RWPE2 (cell line): Measurements from ENCODE around the gene FTO.

Experiments used
- ATAC-seq: fragments of 200-7000 bp; cut with Tn5 transposase; 3 replicates; pipeline ENCODE4 v1.9.1; 2021; ENCODE audit warnings: low read depth
- DNase-seq: peaks from one replicate; pipeline ENCODE4 v3.0.0-alpha.2; 2020; ENCODE audit warnings: low spot score
- H3K27ac ChIP-seq: fragments of 450-650 bp; 2 replicates; pipeline ENCODE4 v1.5.1; 2017; ENCODE audit warnings: mild to moderate bottlenecking; ENCODE audit not compliant: poor library complexity, severe bottlenecking
- H3K27me3 ChIP-seq: fragments of 250-450 bp; sonication (Bioruptor Pico); 2 replicates; pipeline ENCODE4 v1.5.1; 2021; ENCODE audit warnings: mild to moderate bottlenecking, moderate library complexity; ENCODE audit not compliant: insufficient read depth, poor library complexity, severe bottlenecking
- H3K36me3 ChIP-seq: fragments of 250-450 bp; sonication (Bioruptor Pico); 2 replicates; pipeline ENCODE4 v1.5.1; 2020; ENCODE audit warnings: low read depth, mild to moderate bottlenecking, moderate library complexity
- H3K4me1 ChIP-seq: fragments of 250-450 bp; sonication (Bioruptor Pico); 2 replicates; pipeline ENCODE4 v1.5.1; 2021; ENCODE audit warnings: mild to moderate bottlenecking, moderate library complexity; ENCODE audit not compliant: insufficient read depth, poor library complexity, severe bottlenecking
- H3K4me3 ChIP-seq: fragments of 250-450 bp; sonication (Bioruptor Pico); 2 replicates; pipeline ENCODE4 v1.5.1; 2021; ENCODE audit warnings: mild to moderate bottlenecking, moderate library complexity; ENCODE audit not compliant: severe bottlenecking
- H3K9me3 ChIP-seq: fragments of 250-450 bp; sonication (Bioruptor Pico); 2 replicates; pipeline ENCODE4 v1.5.1; 2021; ENCODE audit warnings: mild to moderate bottlenecking, moderate library complexity; ENCODE audit not compliant: severe bottlenecking
- TF ChIP-seq, protein P1 (sequence below): fragments of 450-650 bp; IDR thresholded peaks from one replicate; pipeline ENCODE4 v1.5.1; 2017; ENCODE audit warnings: mild to moderate bottlenecking, moderate library complexity; ENCODE audit not compliant: poor library complexity, severe bottlenecking

Gene FTO

DNA sequence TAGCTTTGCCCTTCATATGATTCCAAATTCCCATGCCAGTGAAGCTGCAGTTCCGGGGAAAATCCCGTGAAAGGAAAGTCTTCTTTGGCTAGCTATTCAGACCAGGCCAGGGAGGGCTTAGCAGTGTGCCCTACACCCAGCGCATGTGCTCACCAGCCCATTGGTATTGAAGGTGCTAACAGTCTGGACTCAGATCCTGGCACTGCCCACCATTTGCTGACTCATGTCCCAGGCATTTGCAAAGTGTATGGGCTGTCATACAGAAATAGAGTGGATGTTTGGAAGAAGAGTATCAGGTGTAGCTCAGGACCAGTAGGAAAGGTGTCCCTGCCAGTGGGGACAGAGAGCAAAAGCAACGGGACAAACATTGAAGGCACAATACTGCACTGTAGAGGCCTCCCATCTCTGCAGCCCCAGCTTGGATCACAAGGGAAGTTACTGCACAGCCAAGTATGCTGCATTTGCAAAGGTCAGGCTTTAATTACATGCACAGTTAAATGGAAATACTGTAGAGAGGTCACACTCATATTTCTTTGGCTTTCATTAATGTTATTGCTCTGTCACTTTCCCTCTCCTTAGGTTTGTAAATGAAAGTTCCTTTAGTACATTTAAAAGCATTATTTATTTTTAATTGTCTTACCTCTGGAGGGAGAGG, 362.6 kb downstream of the FTO start:
- H3K27me3 ChIP-seq, result no peaks in the 10 kb centered on the region
- no peak for DNase-seq
- H3K9me3 ChIP-seq, result no peaks in the 10 kb centered on the region
- ATAC-seq, result peak; percentile 97
- H3K36me3 ChIP-seq, result no peaks in the 10 kb centered on the region
- H3K27ac ChIP-seq, result no peak overlapping the region
- no peak overlapping the region for H3K4me3 ChIP-seq
- H3K4me1 ChIP-seq, result no peaks in the 10 kb centered on the region
- TF ChIP-seq, protein P1, sequence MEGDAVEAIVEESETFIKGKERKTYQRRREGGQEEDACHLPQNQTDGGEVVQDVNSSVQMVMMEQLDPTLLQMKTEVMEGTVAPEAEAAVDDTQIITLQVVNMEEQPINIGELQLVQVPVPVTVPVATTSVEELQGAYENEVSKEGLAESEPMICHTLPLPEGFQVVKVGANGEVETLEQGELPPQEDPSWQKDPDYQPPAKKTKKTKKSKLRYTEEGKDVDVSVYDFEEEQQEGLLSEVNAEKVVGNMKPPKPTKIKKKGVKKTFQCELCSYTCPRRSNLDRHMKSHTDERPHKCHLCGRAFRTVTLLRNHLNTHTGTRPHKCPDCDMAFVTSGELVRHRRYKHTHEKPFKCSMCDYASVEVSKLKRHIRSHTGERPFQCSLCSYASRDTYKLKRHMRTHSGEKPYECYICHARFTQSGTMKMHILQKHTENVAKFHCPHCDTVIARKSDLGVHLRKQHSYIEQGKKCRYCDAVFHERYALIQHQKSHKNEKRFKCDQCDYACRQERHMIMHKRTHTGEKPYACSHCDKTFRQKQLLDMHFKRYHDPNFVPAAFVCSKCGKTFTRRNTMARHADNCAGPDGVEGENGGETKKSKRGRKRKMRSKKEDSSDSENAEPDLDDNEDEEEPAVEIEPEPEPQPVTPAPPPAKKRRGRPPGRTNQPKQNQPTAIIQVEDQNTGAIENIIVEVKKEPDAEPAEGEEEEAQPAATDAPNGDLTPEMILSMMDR, result no peak

DNA sequence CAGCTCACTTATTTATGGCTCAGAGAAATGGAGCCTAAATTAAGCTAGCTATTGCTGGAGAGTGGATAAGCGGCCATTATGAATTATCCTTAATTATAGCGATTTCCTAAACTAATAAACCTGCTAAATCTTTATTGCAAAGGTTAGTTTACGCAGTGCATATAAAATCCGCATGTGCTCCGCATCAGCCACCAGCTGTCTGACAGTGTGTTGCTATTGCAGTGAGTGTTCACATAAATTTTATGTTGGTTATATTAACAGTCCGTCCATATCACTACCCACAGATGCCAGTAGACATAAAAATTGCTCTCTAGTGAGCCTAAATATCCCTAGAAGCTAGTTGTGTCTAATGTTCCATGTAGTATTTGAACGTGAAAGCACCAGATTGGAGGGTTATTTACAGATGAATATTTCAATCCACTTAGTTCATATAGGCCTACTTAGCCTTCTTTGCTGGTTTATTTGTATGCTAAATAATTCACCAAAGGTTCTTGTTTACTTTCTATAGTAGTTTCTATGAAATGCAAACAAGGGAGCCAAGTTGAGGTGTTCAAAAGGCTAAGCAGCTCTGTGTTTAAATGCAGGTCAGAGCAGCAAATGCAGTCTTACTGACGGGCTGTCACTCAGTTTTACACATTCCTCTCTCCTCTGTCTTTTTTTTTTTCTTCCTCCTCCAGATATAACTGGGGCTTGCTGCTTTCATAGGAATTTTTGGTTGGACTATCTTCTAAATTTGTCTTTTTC, 363.5 kb downstream of the FTO start:
- Histone ChIP-seq H3K9me3 (no peaks in the 10 kb centered on the region), H3K4me1 (no peaks in the 10 kb centered on the region), H3K36me3 (no peaks in the 10 kb centered on the region), H3K27ac (no peak overlapping the region), H3K4me3 (no peak overlapping the region), H3K27me3 (no peaks in the 10 kb centered on the region)
- no peak for DNase-seq
- ATAC-seq, result no peak
- TF ChIP-seq, protein P1, result no peak

DNA sequence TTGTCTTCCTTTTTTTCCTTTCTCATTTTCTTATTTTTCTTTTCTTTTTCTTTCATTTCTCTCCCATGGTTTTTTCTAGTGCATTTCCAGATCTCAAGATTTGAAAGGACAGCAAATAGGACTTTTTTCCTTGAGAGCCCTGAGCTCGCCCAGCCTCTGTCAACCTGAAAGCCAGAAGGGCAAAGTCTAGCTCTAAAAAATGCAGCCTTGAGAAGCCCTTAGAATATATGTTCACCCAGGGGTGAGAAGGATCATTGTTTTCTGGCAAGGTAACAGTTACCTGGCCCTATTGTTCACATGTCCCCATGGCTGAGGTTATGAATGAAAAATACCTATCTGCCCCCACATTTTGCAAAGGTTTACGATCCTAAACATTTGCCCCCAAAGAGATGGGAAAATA, 364.3 kb downstream of the FTO start:
- TF ChIP-seq, protein P1, result no peak
- H3K27me3 ChIP-seq, result no peaks in the 10 kb centered on the region
- no peaks in the 10 kb centered on the region for H3K4me1 ChIP-seq
- no peaks in the 10 kb centered on the region for H3K36me3 ChIP-seq
- no peaks in the 10 kb centered on the region for H3K9me3 ChIP-seq
- H3K27ac ChIP-seq, result no peak overlapping the region
- no peak for DNase-seq
- H3K4me3 ChIP-seq, result no peak overlapping the region
- ATAC-seq, result no peak

DNA sequence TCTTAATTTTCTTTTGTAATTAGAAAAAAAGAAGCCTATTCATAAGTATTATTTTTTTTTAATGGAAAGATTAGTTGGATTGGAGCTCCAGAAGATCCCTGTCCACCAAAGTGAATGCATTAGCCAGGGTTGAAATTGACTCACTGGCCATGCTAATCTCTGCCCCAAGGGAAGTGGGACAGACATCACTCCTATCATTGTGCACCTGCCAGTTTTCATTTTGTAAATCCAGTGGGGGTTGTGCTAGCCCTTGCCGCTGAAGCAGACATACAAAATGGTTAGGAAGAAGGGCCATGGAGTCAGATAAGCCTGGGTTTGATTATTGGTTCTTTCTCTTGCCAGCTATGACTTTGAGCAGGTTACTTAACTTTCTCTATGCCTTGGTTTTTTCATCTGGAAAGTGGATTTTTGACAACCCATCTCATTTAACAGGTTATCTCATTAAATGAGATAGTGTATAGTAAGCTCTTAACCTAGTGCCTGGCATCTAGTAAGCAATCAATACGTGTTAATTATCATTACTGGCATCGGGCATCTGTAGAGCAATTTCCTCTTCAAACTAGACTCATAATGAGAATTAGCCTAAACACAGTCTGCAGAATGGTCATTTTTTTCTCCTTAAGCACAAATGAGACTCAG, 365.8 kb downstream of the FTO start:
- Histone ChIP-seq H3K9me3 (no peaks in the 10 kb centered on the region), H3K27ac (no peak overlapping the region), H3K36me3 (no peaks in the 10 kb centered on the region), H3K4me3 (no peak overlapping the region), H3K4me1 (no peaks in the 10 kb centered on the region), H3K27me3 (no peaks in the 10 kb centered on the region)
- TF ChIP-seq, protein P1, result no peak
- ATAC-seq, result no peak
- DNase-seq, result no peak
